Stimulated activated CD8-positive, alpha-beta memory T cell treated with anti-CD3 and anti-CD28 coated beads, Interleukin-15, amount 100 ng/mL, for 24 hours (primary cell): ENCODE data around the gene ANGPT4.

Source experiments
- DNase-seq: peaks from one replicate; pipeline ENCODE4 v3.0.0-alpha.2; 2020; ENCODE audit warnings: low read depth

ANGPT4 gene

GRCh38 chr20:825710-826421 is 90.3 kb downstream of the ANGPT4 start:
- DNase-seq: no peak

GRCh38 chr20:824916-825315 is 91.2 kb downstream of the ANGPT4 start:
- no peak for DNase-seq

- no peak for DNase-seq
Observed at GRCh38 chr20:824490-824889, 91.6 kb downstream of the ANGPT4 start.

- DNase-seq: no peak
Observed at GRCh38 chr20:823574-823902, 92.6 kb downstream of the ANGPT4 start.

- DNase-seq: no peak
Observed at GRCh38 chr20:822651-823573, 93.2 kb downstream of the ANGPT4 start.

- DNase-seq: no peak
Observed at GRCh38 chr20:821731-822065, 94.4 kb downstream of the ANGPT4 start.

- no peak for DNase-seq
Observed at GRCh38 chr20:821046-821730, 94.9 kb downstream of the ANGPT4 start.

GRCh38 chr20:820323-820953 is 95.7 kb downstream of the ANGPT4 start:
- no peak for DNase-seq
